Measurements from ENCODE around the gene UBE2I.

Gene UBE2I

DNA sequence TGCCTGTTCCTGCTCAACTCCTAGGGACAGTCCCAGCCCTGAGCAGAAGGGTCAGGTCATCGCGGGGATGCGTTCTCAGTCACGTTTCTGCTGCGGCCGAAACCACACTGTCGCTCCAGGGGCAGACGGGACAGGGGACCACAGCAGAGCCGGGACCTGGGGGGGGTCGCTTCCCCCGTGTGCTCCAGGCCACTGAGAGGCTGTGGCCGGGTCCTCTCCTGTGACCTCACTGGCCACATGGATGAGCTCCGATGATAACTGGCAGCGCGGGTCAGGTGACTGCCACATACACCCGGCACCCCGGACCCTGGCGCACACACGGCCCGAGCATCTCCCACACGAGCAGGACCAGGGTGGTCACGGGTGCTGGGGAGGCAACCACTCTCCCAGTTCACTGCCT, 55.1 kb downstream of the UBE2I start:
- DNase-seq: no peak

DNA sequence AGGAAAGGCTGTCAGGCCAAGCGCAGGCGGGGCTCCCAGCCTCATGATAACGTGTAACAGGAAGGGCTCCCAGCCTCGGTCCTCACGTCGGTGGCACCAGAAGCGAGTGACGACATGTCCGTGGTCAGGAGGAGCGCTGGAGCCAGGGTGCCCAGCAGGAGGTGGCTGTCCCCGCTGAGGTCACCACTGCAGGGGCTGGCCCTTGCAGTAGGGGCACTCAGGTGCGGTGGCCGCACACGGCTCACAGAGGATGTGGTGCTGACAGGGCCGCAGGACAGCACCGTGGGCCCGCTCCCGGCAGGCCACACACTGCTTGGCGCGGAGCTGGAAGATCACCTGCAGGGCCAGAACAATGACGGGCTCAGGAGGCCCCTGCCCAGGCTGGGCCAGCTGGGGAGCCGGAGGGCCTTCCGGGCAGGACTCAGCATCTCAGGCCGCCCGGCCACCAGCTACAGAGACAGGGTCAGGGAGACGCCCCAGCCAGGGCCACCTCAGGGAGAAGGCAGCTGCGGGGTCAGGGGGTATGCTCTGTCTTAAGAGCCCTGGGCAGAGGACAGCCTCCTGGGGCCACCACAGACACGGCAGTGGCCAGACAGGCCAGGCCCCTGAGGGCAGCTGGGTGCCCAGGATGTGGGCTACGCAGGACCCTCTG, 56.8 kb downstream of the UBE2I start:
- no peak for DNase-seq

DNA sequence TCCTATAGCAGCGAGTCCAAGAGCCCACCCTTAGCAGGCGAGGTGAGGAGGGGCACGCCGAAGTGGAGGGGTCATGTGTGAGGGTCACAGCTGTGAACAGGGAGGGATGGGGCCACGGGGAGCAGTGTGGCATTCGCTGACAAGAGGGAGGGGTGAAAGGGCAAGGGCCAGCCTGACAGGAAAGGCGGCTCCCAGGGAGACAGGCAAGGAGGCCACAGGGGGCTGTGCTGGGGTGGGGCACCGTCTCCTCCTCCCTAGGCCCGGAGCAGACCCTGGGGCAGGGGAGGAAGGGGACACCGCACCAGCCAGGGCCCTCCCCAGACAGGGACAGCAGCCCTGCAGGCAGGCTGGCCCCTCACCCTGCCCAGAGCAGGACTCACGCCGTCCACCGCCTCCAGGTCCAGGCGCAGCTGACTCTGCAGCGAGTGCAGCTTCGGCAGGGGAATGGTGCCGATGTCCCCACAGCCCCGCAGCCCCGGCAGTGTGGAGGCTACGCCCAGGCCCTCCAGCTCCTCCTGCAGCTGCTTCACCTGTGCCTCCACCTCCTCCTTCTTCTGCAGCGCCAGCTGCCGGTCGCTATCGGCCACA, 57.4 kb downstream of the UBE2I start:
- DNase-seq: no peak

DNA sequence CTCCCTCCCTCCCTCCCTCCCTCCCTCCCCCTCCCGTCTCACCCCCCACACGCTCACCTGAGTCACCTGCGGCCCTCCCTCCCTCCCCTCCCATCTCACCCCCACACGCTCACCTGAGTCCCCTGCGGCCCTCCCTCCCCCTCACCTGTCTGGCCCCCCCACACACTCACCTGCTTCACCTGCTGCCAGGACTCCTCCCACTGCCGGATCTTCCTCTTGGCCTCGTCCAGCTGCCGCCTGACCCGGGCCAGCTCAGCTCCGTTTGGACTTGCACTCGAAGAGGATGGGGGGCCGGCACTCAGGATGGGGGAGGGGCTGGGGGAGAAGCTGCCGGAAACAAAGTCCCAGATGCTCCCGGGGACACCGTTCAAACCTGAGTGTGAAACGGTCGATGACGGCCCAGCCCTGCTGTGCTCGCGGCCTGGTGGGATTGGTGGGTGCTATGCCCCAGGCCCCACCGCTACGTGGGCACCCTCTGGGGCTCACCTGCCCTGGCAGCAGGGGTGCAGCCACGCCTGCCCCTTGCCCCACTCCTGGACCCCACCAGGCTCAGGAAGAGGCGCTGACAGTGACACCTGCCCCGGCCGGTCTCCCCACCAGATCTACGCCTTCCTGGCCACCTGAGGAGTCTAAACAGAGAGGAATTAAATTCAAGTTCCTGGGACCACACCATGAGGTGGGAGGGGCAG, 58.2 kb downstream of the UBE2I start:
- no peak for DNase-seq

DNA sequence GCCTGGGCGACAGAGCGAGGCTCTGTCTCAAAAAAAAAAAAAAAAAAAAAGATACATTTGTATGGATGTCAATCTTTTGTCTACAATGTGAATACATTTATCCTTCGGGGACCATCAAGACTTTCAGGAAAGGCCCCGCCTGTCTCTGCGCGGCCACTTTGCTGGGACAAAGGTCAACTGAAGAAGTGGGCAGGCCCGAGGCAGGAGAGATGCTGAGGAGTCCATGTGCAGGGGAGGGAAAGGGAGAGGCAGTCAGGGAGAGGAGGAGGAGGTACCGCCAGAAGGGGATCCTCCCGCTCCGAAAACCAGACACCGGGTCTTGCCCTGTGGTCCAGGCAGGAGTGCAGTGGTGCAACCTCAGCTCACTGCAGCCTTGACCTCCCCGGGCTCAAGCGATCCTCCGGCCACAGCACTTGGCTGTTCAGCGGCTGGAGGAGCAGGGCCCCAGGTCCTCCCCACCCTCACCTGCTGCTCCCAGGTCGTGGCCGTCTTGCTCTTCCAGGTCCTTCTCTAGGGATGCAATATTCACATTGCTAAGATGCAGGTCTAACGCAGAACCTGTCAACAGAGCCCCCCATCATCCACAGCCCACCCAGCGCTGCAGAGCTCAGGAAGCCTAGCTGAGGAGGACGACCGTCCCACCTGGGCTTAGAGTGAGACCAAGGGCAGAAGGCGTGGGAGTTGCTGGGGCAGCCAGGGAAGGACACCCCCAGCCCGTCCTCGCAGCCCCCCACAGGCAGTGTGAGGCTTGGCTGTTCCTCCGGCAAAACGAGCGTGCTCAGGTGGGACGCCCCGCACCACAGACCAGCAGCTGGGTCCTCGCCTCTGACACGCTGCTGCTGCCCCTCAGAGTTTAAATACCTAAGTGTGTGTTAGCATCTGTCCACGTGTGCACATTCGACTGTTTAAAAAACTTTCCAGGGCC, 61.9 kb downstream of the UBE2I start:
- DNase-seq: no peak

DNA sequence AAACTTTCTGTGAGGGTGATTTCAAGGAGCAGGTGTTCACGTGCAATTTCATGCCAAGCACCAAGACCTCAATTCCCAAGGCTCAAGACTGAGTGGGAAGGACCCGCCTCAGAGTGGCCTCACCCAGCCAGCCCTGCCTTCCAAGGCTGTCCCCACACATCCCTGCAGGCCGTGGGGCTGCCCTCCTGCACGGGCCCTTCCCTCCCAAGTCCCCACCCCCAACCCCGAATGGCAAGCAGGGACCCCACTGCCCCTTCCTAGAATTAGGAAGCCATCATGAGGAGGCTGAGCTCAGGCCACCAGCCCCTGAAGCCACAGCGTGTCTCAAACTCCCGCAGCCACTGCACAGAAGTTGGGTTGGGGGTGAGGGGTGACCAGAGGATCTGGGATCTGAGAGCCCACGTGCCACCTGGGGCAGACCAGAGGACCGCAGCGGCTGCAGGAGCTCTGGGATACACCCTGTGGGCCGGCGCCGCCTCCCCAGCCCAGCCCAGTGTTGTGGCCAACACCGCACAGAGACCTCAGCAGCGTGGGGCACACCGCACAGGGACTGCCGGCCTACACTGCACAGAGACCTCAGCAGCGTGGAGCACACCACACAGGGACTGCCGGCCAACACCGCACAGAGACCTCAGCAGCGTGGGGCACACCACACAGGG, 63.0 kb downstream of the UBE2I start:
- DNase-seq: no peak

DNA sequence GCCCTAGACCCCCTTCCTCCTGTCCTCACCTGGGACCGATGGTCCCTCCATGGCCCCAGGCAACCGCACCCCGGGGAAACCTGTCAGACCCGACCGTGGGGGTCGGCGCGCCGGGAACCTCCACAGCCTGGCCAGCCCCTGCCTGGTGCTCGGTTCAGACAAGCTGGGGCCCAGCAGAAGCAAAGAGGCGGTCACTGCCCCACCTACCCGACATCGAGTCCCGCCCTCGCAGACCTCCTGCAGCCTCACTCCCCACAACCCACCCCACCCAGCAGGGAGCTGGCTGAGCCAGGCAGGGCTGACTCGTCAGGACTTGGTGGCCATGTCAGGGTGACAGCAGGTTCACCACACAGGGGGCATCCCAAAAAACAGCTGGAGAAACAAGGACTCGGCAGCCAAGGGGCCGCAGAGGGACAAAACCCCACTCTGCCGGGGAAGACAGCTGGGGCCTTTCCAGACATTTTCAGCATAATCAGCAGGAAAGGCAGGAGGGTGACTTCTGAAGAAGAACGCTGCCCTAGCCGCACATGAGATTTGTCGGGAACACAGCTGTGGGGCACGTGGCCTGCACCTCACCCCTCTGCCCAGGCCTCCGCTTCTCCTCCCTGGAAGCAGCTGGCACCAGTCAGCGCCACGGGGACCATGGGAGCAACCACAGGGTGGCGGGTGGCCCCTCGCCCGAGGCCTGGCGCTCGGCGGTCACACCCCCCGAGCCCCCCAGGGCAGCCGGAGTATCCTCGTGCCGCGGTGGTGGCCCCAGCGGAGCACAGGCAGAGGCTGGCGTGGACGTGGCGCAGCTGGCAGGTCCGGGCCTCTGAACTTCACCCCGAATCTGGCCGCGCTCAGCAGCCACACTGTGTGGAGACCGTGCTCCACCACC, 65.2 kb downstream of the UBE2I start:
- DNase-seq: no peak

DNA sequence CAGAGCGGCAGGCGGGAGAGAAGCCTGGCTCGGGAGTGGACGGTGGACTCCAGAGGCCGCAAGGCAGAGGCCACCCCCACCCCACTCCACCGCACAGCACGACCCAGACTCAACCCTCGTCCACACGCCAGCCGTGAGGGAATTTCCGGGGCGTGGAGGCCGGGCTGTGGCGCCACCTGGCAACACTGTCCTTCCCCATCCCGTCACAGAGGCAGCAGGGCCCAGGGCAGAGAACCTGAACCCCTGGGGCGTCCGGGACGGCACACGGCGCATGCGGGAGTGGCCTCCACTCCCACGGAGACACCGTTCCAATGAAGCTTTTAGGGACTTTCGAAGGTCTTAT, 65.8 kb downstream of the UBE2I start:
- DNase-seq: no peak

DNA sequence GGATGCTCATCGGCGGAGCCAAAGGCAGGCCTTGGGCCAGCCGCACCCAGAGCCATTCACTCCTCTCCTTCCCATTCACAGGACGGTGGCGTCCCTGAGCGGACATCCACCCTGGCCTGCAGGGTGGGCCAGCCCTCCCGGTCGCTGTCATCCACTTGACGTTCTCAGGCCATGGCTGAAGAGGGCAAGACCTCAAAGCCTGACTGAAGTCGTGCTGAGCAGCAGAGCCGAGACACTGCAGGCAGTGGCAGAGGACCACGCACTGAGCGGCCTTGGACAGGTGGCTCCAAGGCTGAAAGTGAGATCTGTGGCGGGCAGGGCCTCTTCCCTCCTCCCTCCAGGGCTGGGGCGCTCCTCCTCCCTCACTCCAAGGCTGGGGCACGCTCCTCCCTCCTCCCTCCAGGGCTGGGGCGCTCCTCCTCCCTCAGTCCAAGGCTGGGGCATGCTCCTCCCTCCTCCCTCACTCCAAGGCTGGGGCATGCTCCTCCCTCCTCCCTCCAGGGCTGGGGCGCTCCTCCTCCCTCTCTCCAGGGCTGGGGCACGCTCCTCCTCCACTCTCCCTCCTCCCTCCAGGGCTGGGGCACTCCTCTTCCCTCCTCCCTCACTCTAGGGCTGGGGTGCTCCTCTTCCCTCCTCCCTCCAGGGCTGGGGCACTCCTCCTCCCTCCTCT, 66.4 kb downstream of the UBE2I start:
- no peak for DNase-seq
